ENCODE results near the gene PF4V1.
"Not testable (repeated sequence)": the region's sequence is repeated elsewhere in the genome, so short reads cannot be mapped to it uniquely, and the experiment has no call there.

Gene PF4V1

GRCh38 chr4:73870768-73871167 is 17.7 kb downstream of the PF4V1 start:
- DNase-seq: no peak

- no peak for DNase-seq
Observed at GRCh38 chr4:73871511-73872310, 18.6 kb downstream of the PF4V1 start.

- DNase-seq: no peak
Observed at GRCh38 chr4:73872316-73873108, 19.4 kb downstream of the PF4V1 start.

GRCh38 chr4:73874386-73874785 is 21.3 kb downstream of the PF4V1 start:
- no peak for DNase-seq

GRCh38 chr4:73875401-73875800 is 22.3 kb downstream of the PF4V1 start:
- no peak for DNase-seq

GRCh38 chr4:73883306-73883705 is 30.2 kb downstream of the PF4V1 start:
- DNase-seq: no peak

- no peak for DNase-seq
Observed at GRCh38 chr4:73885574-73886267, 32.6 kb downstream of the PF4V1 start.

GRCh38 chr4:73891326-73891725 is 38.2 kb downstream of the PF4V1 start:
- DNase-seq: no peak

- no peak for DNase-seq
Observed at GRCh38 chr4:73891739-73892405, 38.8 kb downstream of the PF4V1 start.

- no peak for DNase-seq
Observed at GRCh38 chr4:73892966-73893365, 39.9 kb downstream of the PF4V1 start.

- no peak for DNase-seq
Observed at GRCh38 chr4:73894001-73894400, 40.9 kb downstream of the PF4V1 start.

- DNase-seq: no peak
Observed at GRCh38 chr4:73895201-73896175, 42.4 kb downstream of the PF4V1 start.

- DNase-seq: no peak
Observed at GRCh38 chr4:73896416-73896815, 43.3 kb downstream of the PF4V1 start.

- no peak for DNase-seq
Observed at GRCh38 chr4:73897380-73898136, 44.5 kb downstream of the PF4V1 start.

GRCh38 chr4:73899338-73899737 is 46.2 kb downstream of the PF4V1 start:
- not testable (repeated sequence) for DNase-seq

GRCh38 chr4:73901031-73901430 is 47.9 kb downstream of the PF4V1 start:
- DNase-seq: no peak

- DNase-seq: no peak
Observed at GRCh38 chr4:73902038-73902637, 49.0 kb downstream of the PF4V1 start.

GRCh38 chr4:73902817-73903547 is 49.9 kb downstream of the PF4V1 start:
- DNase-seq: no peak
